NCI-H1694 treated with DMSO at 0.1 percent for 48 hours (cell line): ENCODE data around the gene CCDC187.
"Not testable (repeated sequence)": the region's sequence is repeated elsewhere in the genome, so short reads cannot be mapped to it uniquely, and the experiment has no call there.

Experiments
- DNase-seq: peaks from one replicate; lab custom pipeline; 2025; lab: John Stamatoyannopoulos, UW

CCDC187 gene

GRCh38 chr9:136303825-136304416, at the start of gene CCDC187:
CCDC187 (minus strand) TSS chr9:136304094; CDS start chr9:136303830, 264 bp downstream.
- no peak for DNase-seq

- DNase-seq = no peak
Measured at GRCh38 chr9:136353088-136353487, 49.2 kb upstream of the CCDC187 start.

GRCh38 chr9:136352682-136353081, 48.8 kb upstream of the CCDC187 start:
- peak; percentile 6 for DNase-seq

GRCh38 chr9:136351868-136352267, 48.0 kb upstream of the CCDC187 start:
- not testable (repeated sequence) for DNase-seq

GRCh38 chr9:136351252-136351800, 47.4 kb upstream of the CCDC187 start:
- DNase-seq = no peak

- no peak for DNase-seq
Measured at GRCh38 chr9:136349546-136349945, 45.7 kb upstream of the CCDC187 start.

- DNase-seq = no peak
Measured at GRCh38 chr9:136348691-136349090, 44.8 kb upstream of the CCDC187 start.

GRCh38 chr9:136347472-136348256, 43.8 kb upstream of the CCDC187 start:
- peak; percentile 20 for DNase-seq

GRCh38 chr9:136346927-136347465, 43.1 kb upstream of the CCDC187 start:
- DNase-seq = no peak

GRCh38 chr9:136346157-136346481, 42.2 kb upstream of the CCDC187 start:
- no peak for DNase-seq

- DNase-seq = no peak
Measured at GRCh38 chr9:136345281-136346156, 41.6 kb upstream of the CCDC187 start.

GRCh38 chr9:136344544-136345280, 40.8 kb upstream of the CCDC187 start:
- no peak for DNase-seq

- DNase-seq = no peak
Measured at GRCh38 chr9:136343884-136344269, 40.0 kb upstream of the CCDC187 start.

- DNase-seq = no peak
Measured at GRCh38 chr9:136343121-136343883, 39.4 kb upstream of the CCDC187 start.

- peak; percentile 24 for DNase-seq
Measured at GRCh38 chr9:136342181-136343120, 38.6 kb upstream of the CCDC187 start.

- no peak for DNase-seq
Measured at GRCh38 chr9:136341769-136342168, 37.9 kb upstream of the CCDC187 start.

GRCh38 chr9:136341042-136341655, 37.3 kb upstream of the CCDC187 start:
- DNase-seq = no peak

GRCh38 chr9:136340356-136341041, 36.6 kb upstream of the CCDC187 start:
- no peak for DNase-seq

GRCh38 chr9:136339958-136340310, 36.0 kb upstream of the CCDC187 start:
- no peak for DNase-seq
